NCI-H2171 treated with DMSO at 0.1 percent for 48 hours (cell line): ENCODE data around the gene PCDHGA9.
"Not testable (repeated sequence)": the region's sequence is repeated elsewhere in the genome, so short reads cannot be mapped to it uniquely, and the experiment has no call there.

Experiments
- DNase-seq: peaks from one replicate; lab custom pipeline; 2025; lab: John Stamatoyannopoulos, UW

Gene PCDHGA9

GRCh38 chr5:141384471-141385267 is 17.9 kb upstream of the PCDHGA9 start:
- no peak for DNase-seq

GRCh38 chr5:141387557-141388311 is 14.8 kb upstream of the PCDHGA9 start, which contains the start of gene PCDHGB4:
PCDHGB4 (plus strand) TSS chr5:141387698; CDS start chr5:141387885, 187 bp downstream.
- DNase-seq, result not testable (repeated sequence)

GRCh38 chr5:141388661-141389060 is 13.9 kb upstream of the PCDHGA9 start:
- no peak for DNase-seq

- DNase-seq, result no peak
Observed at GRCh38 chr5:141389153-141390042, 13.2 kb upstream of the PCDHGA9 start.

- peak; percentile 27 for DNase-seq
Observed at GRCh38 chr5:141392429-141393198, 10.0 kb upstream of the PCDHGA9 start, which contains the start of gene PCDHGA8. PCDHGA8 (plus strand) TSS chr5:141392633; CDS start chr5:141392814, 181 bp downstream.

GRCh38 chr5:141393267-141393666 is 9.3 kb upstream of the PCDHGA9 start:
- DNase-seq, result no peak

GRCh38 chr5:141394401-141395187 is 8.0 kb upstream of the PCDHGA9 start:
- DNase-seq, result not testable (repeated sequence)

- DNase-seq, result not testable (repeated sequence)
Observed at GRCh38 chr5:141397756-141398551, 4.6 kb upstream of the PCDHGA9 start, which contains the start of gene PCDHGB5. PCDHGB5 (plus strand) TSS chr5:141397947; CDS start chr5:141398128, 181 bp downstream.

GRCh38 chr5:141398608-141399007 is 4.0 kb upstream of the PCDHGA9 start:
- no peak for DNase-seq

GRCh38 chr5:141399555-141400258 is 2.9 kb upstream of the PCDHGA9 start:
- no peak for DNase-seq

- DNase-seq, result no peak
Observed at GRCh38 chr5:141403387-141403786, 809 bp downstream of the PCDHGA9 start.

- DNase-seq, result not testable (repeated sequence)
Observed at GRCh38 chr5:141407790-141408505, 5.4 kb downstream of the PCDHGA9 start, which contains the start of gene PCDHGB6. PCDHGB6 (plus strand) TSS chr5:141408021; CDS start chr5:141408203, 182 bp downstream.

- DNase-seq, result no peak
Observed at GRCh38 chr5:141409598-141410306, 7.2 kb downstream of the PCDHGA9 start.

- DNase-seq, result no peak
Observed at GRCh38 chr5:141411575-141411974, 9.0 kb downstream of the PCDHGA9 start.

- DNase-seq, result peak; percentile 72
Observed at GRCh38 chr5:141412854-141413539, 10.4 kb downstream of the PCDHGA9 start, which contains the start of gene PCDHGA10. PCDHGA10 (plus strand) TSS chr5:141412987; CDS start chr5:141413176, 189 bp downstream.

GRCh38 chr5:141413540-141414069 is 11.0 kb downstream of the PCDHGA9 start:
- peak; percentile 18 for DNase-seq
